Dedifferentiated amniotic fluid mesenchymal stem cell (primary cell): ENCODE data around the gene NPTXR.
A peak's percentile ranks its signal among the peaks of the same experiment; 100 is the strongest.

Source experiments
- DNase-seq: peaks from one replicate; pipeline ENCODE4 v3.0.0-alpha.2; 2016; ENCODE audit errors: extremely low spot score

Gene NPTXR

GRCh38 chr22:38853196-38853651 lies 9.4 kb upstream of the NPTXR start:
- DNase-seq, result no peak

- DNase-seq, result no peak
These were observed 8.7 kb upstream of the NPTXR start for GRCh38 chr22:38852522-38852921.

GRCh38 chr22:38850941-38851849 lies 7.4 kb upstream of the NPTXR start:
- no peak for DNase-seq

- DNase-seq, result no peak
These were observed 6.6 kb upstream of the NPTXR start for GRCh38 chr22:38850399-38850798.

- DNase-seq, result no peak
These were observed 6.0 kb upstream of the NPTXR start for GRCh38 chr22:38849811-38850210.

- no peak for DNase-seq
These were observed 2.6 kb upstream of the NPTXR start for GRCh38 chr22:38846412-38846811.

GRCh38 chr22:38845004-38845740 lies 1.3 kb upstream of the NPTXR start:
- DNase-seq, result no peak

GRCh38 chr22:38844315-38845003 lies 631 bp upstream of the NPTXR start:
- DNase-seq, result no peak

- DNase-seq, result peak; percentile 36
These were observed 599 bp downstream of the NPTXR start for GRCh38 chr22:38843201-38843656.

- no peak for DNase-seq
These were observed 1.2 kb downstream of the NPTXR start for GRCh38 chr22:38842512-38843200.

- DNase-seq, result no peak
These were observed 2.2 kb downstream of the NPTXR start for GRCh38 chr22:38841635-38842034.

- DNase-seq, result no peak
These were observed 2.6 kb downstream of the NPTXR start for GRCh38 chr22:38841211-38841610.

- no peak for DNase-seq
These were observed 3.7 kb downstream of the NPTXR start for GRCh38 chr22:38840129-38840528.

- DNase-seq, result no peak
These were observed 4.1 kb downstream of the NPTXR start for GRCh38 chr22:38839686-38840085.

- no peak for DNase-seq
These were observed 6.4 kb downstream of the NPTXR start for GRCh38 chr22:38837414-38837928.

GRCh38 chr22:38835888-38836301 lies 7.9 kb downstream of the NPTXR start:
- DNase-seq, result peak; percentile 71

- no peak for DNase-seq
These were observed 8.8 kb downstream of the NPTXR start for GRCh38 chr22:38834991-38835390.

- no peak for DNase-seq
These were observed 9.4 kb downstream of the NPTXR start for GRCh38 chr22:38834215-38834953.

- no peak for DNase-seq
These were observed 10.8 kb downstream of the NPTXR start for GRCh38 chr22:38833061-38833460.
